Neutrophil (primary cell): Measurements from ENCODE around the gene CUBN.

ENCODE experiments used
- H3K27ac ChIP-seq: fragments of 200-600 bp; sonication (generic); 2 replicates; pipeline ENCODE4 v1.5.1; 2016; ENCODE audit warnings: mild to moderate bottlenecking, moderate library complexity
- H3K27me3 ChIP-seq: fragments of 200-600 bp; sonication (generic); 2 replicates; pipeline ENCODE4 v1.6.0; 2016; ENCODE audit warnings: mild to moderate bottlenecking
- H3K36me3 ChIP-seq: fragments of 200-600 bp; sonication (generic); 2 replicates; pipeline ENCODE4 v1.5.1; 2017
- H3K4me1 ChIP-seq, 2 experiments: fragments of 200-600 bp in 1 of 2; sonication (generic) in 1 of 2; 1 replicate in 1 of 2; 2 replicates in 1 of 2; pipeline versions ENCODE4 v1.5.1 to v1.6.1; 2013 to 2016; ENCODE audit warnings: low read depth in 1 of 2, low read length in 1 of 2, mild to moderate bottlenecking in 1 of 2, moderate library complexity in 1 of 2; ENCODE audit not compliant: control insufficient read depth in 1 of 2, insufficient read depth in 1 of 2
- H3K4me3 ChIP-seq, 2 experiments: fragments of 200-600 bp in 1 of 2; sonication (generic) in 1 of 2; 1 replicate in 1 of 2; 2 replicates in 1 of 2; pipeline ENCODE4 v1.5.1; 2013 to 2016; ENCODE audit warnings: low read depth in 1 of 2, low read length in 1 of 2, mild to moderate bottlenecking in 1 of 2, moderate library complexity in 1 of 2
- H3K9me3 ChIP-seq: fragments of 200-600 bp; sonication (generic); 2 replicates; pipeline ENCODE4 v1.5.1; 2016
- CTCF ChIP-seq: fragments of 200-600 bp; sonication (generic); IDR thresholded peaks from 2 replicates; pipeline ENCODE4 v1.5.1; 2016; ENCODE audit warnings: antibody characterized with exemption

Gene CUBN

GRCh38 chr10:16857419-16857818 is 272.2 kb downstream of the CUBN start:
- Histone ChIP-seq H3K27ac (no peak overlapping the region), H3K4me3 (no peak overlapping the region), H3K27me3 (no peaks in the 10 kb centered on the region), H3K9me3 (no peaks in the 10 kb centered on the region), H3K36me3 (no peaks in the 10 kb centered on the region), H3K4me1 (no peaks in the 10 kb centered on the region)
- no peak for TF ChIP-seq CTCF

DNA sequence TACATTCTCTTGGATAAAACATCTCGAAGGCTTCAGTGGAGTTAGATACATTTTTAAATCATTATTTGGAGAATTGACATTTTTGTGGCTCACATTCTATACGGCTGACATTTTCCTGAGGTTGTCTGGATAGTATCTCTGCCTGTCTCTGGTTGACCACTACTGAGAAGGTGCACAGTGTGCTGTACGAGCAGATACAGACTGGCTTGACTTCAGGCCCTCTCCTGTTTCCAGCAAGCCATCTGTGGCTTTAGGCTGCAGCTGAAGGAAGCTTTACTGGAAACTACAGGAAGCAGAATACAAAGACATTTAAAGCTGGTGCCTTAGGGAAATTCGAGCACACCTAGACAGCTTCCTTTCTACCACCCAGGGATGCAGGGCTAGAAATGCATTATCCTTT is 273.0 kb downstream of the CUBN start:
- H3K4me1 ChIP-seq: no peaks in the 10 kb centered on the region
- no peaks in the 10 kb centered on the region for H3K36me3 ChIP-seq
- no peaks in the 10 kb centered on the region for H3K9me3 ChIP-seq
- no peak for TF ChIP-seq CTCF
- H3K27me3 ChIP-seq: no peaks in the 10 kb centered on the region
- H3K27ac ChIP-seq: no peak overlapping the region
- H3K4me3 ChIP-seq: no peak overlapping the region

- Histone ChIP-seq H3K27me3 (no peaks in the 10 kb centered on the region), H3K36me3 (no peaks in the 10 kb centered on the region), H3K4me3 (no peak overlapping the region), H3K9me3 (no peaks in the 10 kb centered on the region), H3K27ac (no peak overlapping the region), H3K4me1 (no peaks in the 10 kb centered on the region)
- no peak for TF ChIP-seq CTCF
Observed at GRCh38 chr10:16856092-16856491, 273.5 kb downstream of the CUBN start.

GRCh38 chr10:16854623-16855022 is 275.0 kb downstream of the CUBN start:
- Histone ChIP-seq H3K4me1 (no peaks in the 10 kb centered on the region), H3K27ac (no peak overlapping the region)
- TF ChIP-seq CTCF: no peak

DNA sequence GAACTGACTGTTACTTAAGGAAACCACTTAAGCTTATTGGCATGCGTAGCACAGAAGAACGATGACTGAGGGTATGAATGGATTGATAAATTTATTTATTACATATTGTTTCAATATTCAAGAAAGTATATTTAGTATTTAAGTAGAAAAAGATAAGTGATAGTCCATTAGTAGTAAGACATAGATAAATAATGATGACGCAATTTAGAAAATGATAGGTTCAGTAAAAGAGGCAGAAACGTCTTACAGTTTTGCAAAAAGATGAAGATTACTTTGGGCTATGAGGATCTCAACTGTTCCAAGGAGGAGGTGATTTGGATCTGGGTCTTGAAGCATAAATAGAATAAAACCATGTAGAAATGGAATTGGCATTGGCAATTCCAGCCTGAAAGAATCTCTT is 275.8 kb downstream of the CUBN start:
- Histone ChIP-seq H3K4me3 (no peak overlapping the region), H3K4me1 (no peaks in the 10 kb centered on the region), H3K27me3 (no peaks in the 10 kb centered on the region), H3K9me3 (no peaks in the 10 kb centered on the region), H3K27ac (no peak overlapping the region), H3K36me3 (no peaks in the 10 kb centered on the region)
- no peak for TF ChIP-seq CTCF

More at GRCh38 chr10:16854623-16855022, 275.0 kb downstream of the CUBN start:
- H3K4me3 ChIP-seq: no peak overlapping the region
- H3K36me3 ChIP-seq: no peaks in the 10 kb centered on the region
- no peaks in the 10 kb centered on the region for H3K9me3 ChIP-seq
- no peaks in the 10 kb centered on the region for H3K27me3 ChIP-seq

- no peak overlapping the region for H3K4me3 ChIP-seq
- no peaks in the 10 kb centered on the region for H3K36me3 ChIP-seq
- H3K27me3 ChIP-seq: no peaks in the 10 kb centered on the region
- TF ChIP-seq CTCF: no peak
- H3K27ac ChIP-seq: no peak overlapping the region
- no peaks in the 10 kb centered on the region for H3K4me1 ChIP-seq
- H3K9me3 ChIP-seq: no peaks in the 10 kb centered on the region
Observed at GRCh38 chr10:16853201-16853600, 276.4 kb downstream of the CUBN start.
